Measurements from ENCODE around the gene NPAS3. TPM values are rescaled to one million over a fixed set of nuclear protein-coding genes. Genes with fewer than 3 reads are reported as not detected.

The NPAS3 gene
- total RNA-seq, 1 experiment from 2014 or later, result not detected

DNA sequence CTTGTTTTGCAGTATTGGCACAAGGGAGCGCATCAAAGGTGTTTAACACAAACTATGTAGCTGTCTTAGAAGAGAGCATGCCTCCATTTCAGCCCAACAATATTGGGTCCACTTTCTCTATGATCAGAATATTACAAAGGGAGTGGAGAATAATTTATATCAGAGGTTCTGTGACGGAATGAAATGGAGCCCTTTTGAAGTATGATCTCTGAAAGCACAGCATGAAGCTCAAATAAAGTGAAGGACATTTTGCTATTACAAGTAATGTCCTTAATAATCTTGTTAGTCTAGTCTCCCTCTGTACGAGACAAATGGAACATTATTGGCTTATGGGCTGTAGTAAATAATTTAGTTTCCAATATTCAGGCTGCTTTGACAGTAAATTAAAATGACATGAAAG, 302.7 kb downstream of the NPAS3 start:
- CTCF ChIA-PET, result no interaction called here
- Histone ChIP-seq H3K9me3 (ENCODE audit: control insufficient read depth in 1 of 2, insufficient read depth in 1 of 2, low read depth in 1 of 2, low read length in 2 of 2) (peaks cover 0 to 7% of the 10 kb centered on the region in 2 experiments; a peak in 1 of 4 replicates), H3K27me3 (ENCODE audit: insufficient read depth, low read length) (no peaks in the 10 kb centered on the region), H3K4me1 (ENCODE audit: control insufficient read depth in 1 of 2, insufficient read depth in 2 of 2, low read length in 2 of 2) (no peaks in the 10 kb centered on the region), H3K4me2 (ENCODE audit: low read length) (no peak overlapping the region), H3K9ac (ENCODE audit: low read length) (no peak overlapping the region), H3K4me3 (replicated peaks in 1 of 2; ENCODE audit: low read depth in 1 of 2, low read length in 2 of 2) (no peak overlapping the region), H4K20me1 (ENCODE audit: insufficient read depth) (no peaks in the 10 kb centered on the region), H3K79me2 (ENCODE audit: insufficient read depth, low read length) (no peaks in the 10 kb centered on the region), H3K36me3 (ENCODE audit: control insufficient read depth in 1 of 2, insufficient read depth in 2 of 2, low read length in 2 of 2) (no peaks in the 10 kb centered on the region), H3K9me2 (ENCODE audit: insufficient read depth) (no peaks in the 10 kb centered on the region), H3K27ac (ENCODE audit: low read depth, low read length) (no peak overlapping the region), H2AFZ (ENCODE audit: low read depth, low read length, poor library complexity, severe bottlenecking) (no peak overlapping the region)
- no peak for TF ChIP-seq CEBPB (IDR thresholded peaks at IDR 0.05; ENCODE audit: low read depth)
- TF ChIP-seq, protein P1, sequence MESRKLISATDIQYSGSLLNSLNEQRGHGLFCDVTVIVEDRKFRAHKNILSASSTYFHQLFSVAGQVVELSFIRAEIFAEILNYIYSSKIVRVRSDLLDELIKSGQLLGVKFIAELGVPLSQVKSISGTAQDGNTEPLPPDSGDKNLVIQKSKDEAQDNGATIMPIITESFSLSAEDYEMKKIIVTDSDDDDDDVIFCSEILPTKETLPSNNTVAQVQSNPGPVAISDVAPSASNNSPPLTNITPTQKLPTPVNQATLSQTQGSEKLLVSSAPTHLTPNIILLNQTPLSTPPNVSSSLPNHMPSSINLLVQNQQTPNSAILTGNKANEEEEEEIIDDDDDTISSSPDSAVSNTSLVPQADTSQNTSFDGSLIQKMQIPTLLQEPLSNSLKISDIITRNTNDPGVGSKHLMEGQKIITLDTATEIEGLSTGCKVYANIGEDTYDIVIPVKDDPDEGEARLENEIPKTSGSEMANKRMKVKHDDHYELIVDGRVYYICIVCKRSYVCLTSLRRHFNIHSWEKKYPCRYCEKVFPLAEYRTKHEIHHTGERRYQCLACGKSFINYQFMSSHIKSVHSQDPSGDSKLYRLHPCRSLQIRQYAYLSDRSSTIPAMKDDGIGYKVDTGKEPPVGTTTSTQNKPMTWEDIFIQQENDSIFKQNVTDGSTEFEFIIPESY (IDR thresholded peaks at IDR 0.05; ENCODE audit: extremely low read depth, insufficient replicate concordance, low read length), result no peak
- TF ChIP-seq, protein P2, sequence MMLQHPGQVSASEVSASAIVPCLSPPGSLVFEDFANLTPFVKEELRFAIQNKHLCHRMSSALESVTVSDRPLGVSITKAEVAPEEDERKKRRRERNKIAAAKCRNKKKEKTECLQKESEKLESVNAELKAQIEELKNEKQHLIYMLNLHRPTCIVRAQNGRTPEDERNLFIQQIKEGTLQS (IDR thresholded peaks at IDR 0.05), result no peak
- RAD21 ChIA-PET (ENCODE audit: low non-redundant PET in 1 of 2, low total read pairs in 2 of 2, uncharacterized antibody in 2 of 2, unreplicated experiment in 2 of 2), result no interaction called here
- intact Hi-C loops (cut with micrococcal nuclease), result no loop called here
- POLR2A ChIA-PET, result no interaction called here
- no TSS peak for BruUV-seq (replicated peaks)
- ATAC-seq (no peak), DNase-seq (ENCODE audit: low read depth, low spot score) (no peak)

DNA sequence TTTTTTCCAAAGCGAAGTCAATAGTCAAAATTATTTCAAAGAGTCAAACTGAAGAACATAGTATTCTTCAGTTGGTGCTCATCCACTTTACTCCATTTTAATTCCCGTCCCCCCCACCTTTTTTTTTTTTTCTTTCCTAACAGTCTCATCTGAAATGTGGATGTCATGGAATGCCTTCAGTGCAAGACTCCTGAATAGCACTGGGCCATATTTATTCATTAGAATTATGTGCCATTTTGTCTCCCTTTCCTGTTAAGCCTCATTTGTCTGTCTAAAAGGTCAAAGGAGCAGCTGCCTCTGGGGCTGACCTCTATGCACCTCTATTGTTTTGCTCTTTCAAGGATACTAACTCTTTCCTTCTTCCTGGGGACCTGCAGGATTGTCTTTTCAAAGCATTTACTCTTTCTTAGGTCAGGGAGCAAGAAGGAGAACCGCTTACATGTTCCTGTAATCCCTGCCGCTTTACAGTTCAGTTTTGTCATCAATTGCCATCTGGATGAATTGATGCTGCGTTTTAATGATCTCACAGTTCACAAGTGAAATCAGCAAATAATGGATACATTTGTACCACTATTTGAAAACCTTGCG, 310.6 kb downstream of the NPAS3 start:
- no peaks in the 10 kb centered on the region for H4K20me1 ChIP-seq (ENCODE audit: insufficient read depth)
- no peaks in the 10 kb centered on the region for H3K27me3 ChIP-seq (ENCODE audit: insufficient read depth, low read length)
- H3K4me1 ChIP-seq (ENCODE audit: control insufficient read depth in 1 of 2, insufficient read depth in 2 of 2, low read length in 2 of 2), result no peaks in the 10 kb centered on the region
- H3K79me2 ChIP-seq (ENCODE audit: insufficient read depth, low read length), result no peaks in the 10 kb centered on the region
- DNase-seq (ENCODE audit: low read depth, low spot score) (no peak), ATAC-seq (no peak)
- no peaks in the 10 kb centered on the region; a peak in 1 of 4 replicates for H3K9me3 ChIP-seq (ENCODE audit: control insufficient read depth in 1 of 2, insufficient read depth in 1 of 2, low read depth in 1 of 2, low read length in 2 of 2)
- no peaks in the 10 kb centered on the region for H3K36me3 ChIP-seq (ENCODE audit: control insufficient read depth in 1 of 2, insufficient read depth in 2 of 2, low read length in 2 of 2)
- intact Hi-C loops (cut with micrococcal nuclease), result no loop called here
- H3K4me3 ChIP-seq (replicated peaks in 1 of 2; ENCODE audit: low read depth in 1 of 2, low read length in 2 of 2), result no peak overlapping the region
- no peak overlapping the region for H3K27ac ChIP-seq (ENCODE audit: low read depth, low read length)
- no peak overlapping the region for H3K9ac ChIP-seq (ENCODE audit: low read length)
- BruUV-seq (replicated peaks), result no TSS peak
- POLR2A ChIA-PET, result no interaction called here
- H3K9me2 ChIP-seq (ENCODE audit: insufficient read depth), result no peaks in the 10 kb centered on the region
- RAD21 ChIA-PET (ENCODE audit: low non-redundant PET in 1 of 2, low total read pairs in 2 of 2, uncharacterized antibody in 2 of 2, unreplicated experiment in 2 of 2), result no interaction called here
- H3K4me2 ChIP-seq (ENCODE audit: low read length), result no peak overlapping the region
- H2AFZ ChIP-seq (ENCODE audit: low read depth, low read length, poor library complexity, severe bottlenecking), result no peak overlapping the region
- CTCF ChIA-PET, result no interaction called here
- TF ChIP-seq SRF (IDR thresholded peaks at IDR 0.05; ENCODE audit: low read depth) (no peak), JUND (IDR thresholded peaks at IDR 0.05) (no peak), ZNF274 (IDR thresholded peaks at IDR 0.05; ENCODE audit: low read depth, low read length) (no peak), RAD21 (IDR thresholded peaks at IDR 0.05; ENCODE audit: low read depth) (no peak), YY1 (IDR thresholded peaks at IDR 0.05; ENCODE audit: extremely low read depth, insufficient replicate concordance, low read depth, low read length) (no peak), EZH2 (IDR thresholded peaks at IDR 0.05) (no peak), POLR2AphosphoS5 (IDR thresholded peaks at IDR 0.05; ENCODE audit: low read depth, low read length) (no peak), EGR1 (IDR thresholded peaks at IDR 0.05; ENCODE audit: low read depth) (no peak), ZFX (IDR thresholded peaks at IDR 0.05) (no peak), SP1 (IDR thresholded peaks at IDR 0.05; ENCODE audit: low read depth) (no peak), FOSL1 (IDR thresholded peaks at IDR 0.05; ENCODE audit: low read depth) (no peak), POLR2A (IDR thresholded peaks at IDR 0.05; ENCODE audit: borderline replicate concordance, extremely low read depth, insufficient read depth, insufficient read length) (no peak)
- TF ChIP-seq, protein P2 (IDR thresholded peaks at IDR 0.05), result no peak
- TF ChIP-seq, protein P1 (IDR thresholded peaks at IDR 0.05; ENCODE audit: extremely low read depth, insufficient replicate concordance, low read length), result no peak
